HCT116 (cell line): ENCODE measurements around the gene NFIX. TPM values are rescaled to one million over a fixed set of nuclear protein-coding genes. Genes with fewer than 3 reads are reported as not detected.

Experiments
- ATAC-seq: fragments of 200-7000 bp; cut with Tn5 transposase; 2 replicates; pipeline ENCODE4 v1.9.1; 2020; ENCODE audit warnings: mild to moderate bottlenecking, moderate library complexity
- Bru-seq: library from RNA; stranded (reverse); fragments of 400-500 nt; gene quantifications from one replicate; lab custom pipeline; 2021; lab: Mats Ljungman, UMichigan
- BruChase-seq, 2 experiments: library from RNA; stranded (reverse); fragments of 400-500 nt; gene quantifications; one replicate each; lab custom pipeline; 2021; lab: Mats Ljungman, UMichigan
- BruUV-seq: library from RNA; stranded (reverse); fragments of 400-500 nt; replicated peaks from 2 replicates; lab custom pipeline; 2021; lab: Mats Ljungman, UMichigan
- CTCF ChIA-PET: fragments of 300-600 bp; sonication (Branson Sonifier 250); formaldehyde crosslinking; loops from one replicate; lab custom pipeline; 2021; ENCODE audit warnings: antibody characterized with exemption; lab: Charles Lee
- POLR2A ChIA-PET: fragments of 300-600, 350-600 bp; sonication (Branson Sonifier 250); formaldehyde crosslinking; loops from one replicate; lab custom pipeline; 2021; ENCODE audit warnings: antibody characterized with exemption; lab: Charles Lee
- RAD21 ChIA-PET, 2 experiments: fragments of 300-600 bp; sonication (Branson Sonifier 250); formaldehyde crosslinking; loops; one replicate each; lab custom pipeline; 2023; ENCODE audit warnings: low total read pairs in 2 of 2; ENCODE audit not compliant: uncharacterized antibody in 2 of 2, unreplicated experiment in 2 of 2, low non-redundant PET in 1 of 2; lab: Charles Lee
- DNase-seq: peaks from one replicate; pipeline ENCODE4 v3.0.0-alpha.2; 2010; ENCODE audit warnings: low read depth, low spot score
- H2AFZ ChIP-seq: fragments of 200-600 bp; shearing (Covaris generic), sonication (generic); 2 replicates; pipeline ENCODE4 v1.6.1; 2017; ENCODE audit warnings: low read depth, mixed run types, mixed read lengths, antibody characterized with exemption, low read length; ENCODE audit not compliant: poor library complexity, severe bottlenecking
- H3K27ac ChIP-seq: 2 replicates; pipeline ENCODE4 v1.5.1; 2012; ENCODE audit warnings: low read depth, low read length
- H3K27me3 ChIP-seq: fragments of 200-600 bp; sonication (generic); 2 replicates; pipeline ENCODE4 v1.6.1; 2016; ENCODE audit warnings: mixed run types, low read length, mixed read lengths; ENCODE audit not compliant: insufficient read depth
- H3K36me3 ChIP-seq, 2 experiments: fragments of 200-500 bp in 1 of 2; fragments of 200-600 bp in 1 of 2; sonication (Bioruptor generic) in 1 of 2; sonication (generic) in 1 of 2; 2 replicates each; pipeline versions ENCODE4 v1.5.1 to v1.6.1; 2014 to 2016; ENCODE audit warnings: low read length in 2 of 2, inconsistent platforms in 1 of 2, mixed read lengths in 1 of 2, mixed run types in 1 of 2; ENCODE audit not compliant: insufficient read depth in 2 of 2, control insufficient read depth in 1 of 2
- H3K4me1 ChIP-seq, 2 experiments: fragments of 200-600 bp in 1 of 2; sonication (generic) in 1 of 2; 2 replicates each; pipeline versions ENCODE4 v1.5.1 to v1.6.1; 2012 to 2017; ENCODE audit warnings: low read length in 2 of 2, inconsistent platforms in 1 of 2, mild to moderate bottlenecking in 1 of 2, mixed read lengths in 1 of 2, mixed run types in 1 of 2, moderate library complexity in 1 of 2; ENCODE audit not compliant: insufficient read depth in 2 of 2, control insufficient read depth in 1 of 2
- H3K4me2 ChIP-seq: fragments of 200-600 bp; sonication (generic); 2 replicates; pipeline ENCODE4 v1.6.1; 2017; ENCODE audit warnings: mixed run types, low read length, mixed read lengths
- H3K4me3 ChIP-seq, 2 experiments: fragments of 200-600 bp in 1 of 2; sonication (generic) in 1 of 2; replicated peaks in 1 of 2; 2 replicates each; pipeline ENCODE4 v1.5.1; 2011 to 2016; ENCODE audit warnings: low read length in 2 of 2, control low read depth in 1 of 2, low read depth in 1 of 2, mild to moderate bottlenecking in 1 of 2, mixed read lengths in 1 of 2, mixed run types in 1 of 2
- H3K79me2 ChIP-seq: fragments of 200-600 bp; sonication (generic); 2 replicates; pipeline ENCODE4 v1.6.1; 2017; ENCODE audit warnings: mild to moderate bottlenecking, mixed run types, low read length, moderate library complexity, mixed read lengths; ENCODE audit not compliant: insufficient read depth
- H3K9ac ChIP-seq: fragments of 200-600 bp; sonication (generic); 2 replicates; pipeline ENCODE4 v1.6.1; 2016; ENCODE audit warnings: low read length, mixed read lengths
- H3K9me2 ChIP-seq: fragments of 200-600 bp; sonication (generic), shearing (Covaris generic); 2 replicates; pipeline ENCODE4 v1.6.1; 2017; ENCODE audit warnings: mixed run types, mild to moderate bottlenecking, moderate library complexity; ENCODE audit not compliant: insufficient read depth
- H3K9me3 ChIP-seq, 2 experiments: fragments of 200-500 bp in 1 of 2; fragments of 200-600 bp in 1 of 2; sonication (Bioruptor generic) in 1 of 2; sonication (generic) in 1 of 2; 2 replicates each; pipeline ENCODE4 v1.6.1; 2014 to 2017; ENCODE audit warnings: low read length in 2 of 2, mixed read lengths in 2 of 2, inconsistent platforms in 1 of 2, low read depth in 1 of 2, mild to moderate bottlenecking in 1 of 2, mixed run types in 1 of 2, moderate library complexity in 1 of 2; ENCODE audit not compliant: control insufficient read depth in 1 of 2, insufficient read depth in 1 of 2
- H4K20me1 ChIP-seq: fragments of 200-600 bp; sonication (generic), shearing (Covaris generic); 2 replicates; pipeline ENCODE4 v1.6.1; 2017; ENCODE audit warnings: mixed run types, mild to moderate bottlenecking, moderate library complexity; ENCODE audit not compliant: insufficient read depth
- ATF3 ChIP-seq: IDR thresholded peaks from 2 replicates; pipeline ENCODE4 v1.6.1; 2012
- ELF1 ChIP-seq: IDR thresholded peaks from 2 replicates; pipeline ENCODE4 v1.6.1; 2012; ENCODE audit warnings: low read depth, borderline replicate concordance
- EZH2phosphoT487 ChIP-seq: fragments of 200-600 bp; IDR thresholded peaks from 2 replicates; pipeline ENCODE4 v1.6.1; 2018; ENCODE audit warnings: antibody characterized with exemption, borderline replicate concordance
- MAX ChIP-seq: IDR thresholded peaks from 2 replicates; pipeline ENCODE4 v1.6.1; 2012
- POLR2A ChIP-seq: IDR thresholded peaks from 2 replicates; pipeline ENCODE4 v1.7.0; 2011; ENCODE audit warnings: borderline replicate concordance; ENCODE audit not compliant: insufficient read depth, insufficient read length; ENCODE audit errors: extremely low read depth
- ZBTB33 ChIP-seq: IDR thresholded peaks from 2 replicates; pipeline ENCODE4 v1.6.1; 2011; ENCODE audit warnings: mild to moderate bottlenecking, low read length, moderate library complexity; ENCODE audit not compliant: insufficient replicate concordance; ENCODE audit errors: extremely low read depth
- ZFX ChIP-seq: fragments of 450-650 bp; IDR thresholded peaks from 2 replicates; pipeline ENCODE4 v1.6.1; 2017
- ZNF274 ChIP-seq: fragments of 200-500 bp; sonication (Bioruptor generic); IDR thresholded peaks from 2 replicates; pipeline ENCODE4 v1.6.1; 2014; ENCODE audit warnings: mild to moderate bottlenecking, low read depth, low read length, inconsistent platforms
- intact Hi-C: fragments of 100-400 bp; cut with micrococcal nuclease; formaldehyde crosslinking; loops from 2 replicates; pipeline ENCODE4 v1.10.0; 2022
- long read RNA-seq: library from polyadenylated mRNA; unstranded; transcript quantifications from one replicate; pipeline ENCODE4 v2.0.0, GENCODE V29; 2021; ENCODE audit not compliant: unreplicated experiment
- polyA plus RNA-seq: library from polyadenylated mRNA; unstranded; fragments of >200 nt; gene quantifications from 2 replicates; pipeline ENCODE4 v1.2.1, GENCODE V29; 2012; ENCODE audit warnings: missing spikeins
- total RNA-seq: library from RNA; stranded (reverse); gene quantifications from one replicate; pipeline ENCODE4 v1.2.1, GENCODE V29; 2021; ENCODE audit not compliant: unreplicated experiment

Gene NFIX
- total RNA-seq (34.8 TPM), Bru-seq, nascent RNA (percentile 53 among the genes with signal in this experiment), BruChase-seq, experiment 1, labeled RNA remaining after a 6-hour chase (percentile 61 among the genes with signal in this experiment), BruChase-seq, experiment 2, labeled RNA remaining after a 2-hour chase (percentile 50 among the genes with signal in this experiment)
- 19.4 and 25.2 TPM in 2 replicates for polyA plus RNA-seq
- long read RNA-seq, partial matches to known transcripts = 1 of 7 reads
- long read RNA-seq, other reads (novel, unspliced or antisense) = 5 of 7 reads

GRCh38 chr19:12994701-12995595 lies at the start of gene NFIX:
Gene NFIX, plus strand, starts transcription at chr19:12995475. Its CDS starts 363 bp downstream, at chr19:12995838.
- peaks cover 0 to 5% of the 10 kb centered on the region in 2 experiments; a peak in 1 of 4 replicates for H3K36me3 ChIP-seq
- H3K9ac ChIP-seq = peak within 1 kb of the TSS; percentile 78
- no peaks in the 10 kb centered on the region for H3K9me3 ChIP-seq
- H3K9me2 ChIP-seq = no peaks in the 10 kb centered on the region
- peaks cover 5 to 17% of the 10 kb centered on the region in 2 experiments; a peak in 3 of 4 replicates for H3K4me1 ChIP-seq
- peak within 1 kb of the TSS; percentile 65 to 81 for H3K4me3 ChIP-seq
- no peak for TF ChIP-seq ZNF274
- TF ChIP-seq EZH2phosphoT487 = no peak
- no peak for TF ChIP-seq ZBTB33
- TF ChIP-seq ATF3 = no peak
- no peak for TF ChIP-seq POLR2A
- TF ChIP-seq MAX = peak; percentile 68
- no peak for TF ChIP-seq ZFX
- TF ChIP-seq ELF1 = no peak
- no peak within 1 kb of the TSS for H2AFZ ChIP-seq
- DNase-seq = no peak
- ChIA-PET CTCF (no interaction called here), POLR2A (no interaction called here), RAD21 (no interaction called here)
- H3K27ac ChIP-seq = peak within 1 kb of the TSS; percentile 71; the same call in 1 of the 2 replicates
- no peaks in the 10 kb centered on the region for H3K27me3 ChIP-seq
- intact Hi-C loops = no loop called here
- no peaks in the 10 kb centered on the region for H4K20me1 ChIP-seq
- peak within 1 kb of the TSS; percentile 96 for H3K4me2 ChIP-seq
- BruUV-seq = no TSS peak
- ATAC-seq = peak; percentile 44
- peaks cover 17% of the 10 kb centered on the region; the same call in 1 of the 2 replicates for H3K79me2 ChIP-seq
